Camera-type eye (tissue), 1 donor: Measurements from ENCODE around the gene AP1M1. TPM values are rescaled to one million over a fixed set of nuclear protein-coding genes. Genes with fewer than 3 reads are reported as not detected.

ENCODE experiments used
- total RNA-seq: library from RNA; depleted of rRNA; stranded (reverse); fragments of >200 nt; gene quantifications from one replicate; pipeline ENCODE4 v1.2.3, GENCODE V29; 2014

The AP1M1 gene
- total RNA-seq = 53.2 TPM

GRCh38 chr19:16197622-16198369 lies at the start of gene AP1M1:
Gene AP1M1 (plus strand): TSS chr19:16197911. CDS start chr19:16198027, 116 bp downstream.

GRCh38 chr19:16185123-16185767 lies 12.5 kb upstream of the AP1M1 start, which contains the start of gene FAM32A:
Gene FAM32A (plus strand): TSS chr19:16185410. CDS start chr19:16185443, 33 bp downstream.

Other genes with a start within 250 kb of the AP1M1 start
- not detected for gene OR10H4, start 248.9 kb upstream of the AP1M1 start, total RNA-seq
- gene TPM4, start 121.4 kb upstream of the AP1M1 start, total RNA-seq = 246 TPM
- 41.6 TPM for gene RAB8A, start 86.0 kb upstream of the AP1M1 start, total RNA-seq
- gene HSH2D, start 54.2 kb upstream of the AP1M1 start, total RNA-seq = 0.27 TPM
- gene CIB3, start 24.4 kb upstream of the AP1M1 start, total RNA-seq = not detected
- gene FAM32A, start 12.5 kb upstream of the AP1M1 start, total RNA-seq = 107 TPM
- 22.8 TPM for gene KLF2, start 126.9 kb downstream of the AP1M1 start, total RNA-seq